HG03575 (cell line): ENCODE measurements around the gene PARD3B.
"Not testable (repeated sequence)": the region's sequence is repeated elsewhere in the genome, so short reads cannot be mapped to it uniquely, and the experiment has no call there.

Source experiments
- ATAC-seq: cut with Tn5 transposase; IDR thresholded peaks from one replicate; pipeline ENCODE4 v1.9.1; 2021; ENCODE audit not compliant: unreplicated experiment, insufficient number of reproducible peaks, low FRiP score; ENCODE audit errors: extremely low read depth

Gene PARD3B

GRCh38 chr2:205461678-205462665 lies 916.7 kb downstream of the PARD3B start:
- no peak for ATAC-seq

- no peak for ATAC-seq
Observed at GRCh38 chr2:205462681-205463345, 917.5 kb downstream of the PARD3B start.

DNA sequence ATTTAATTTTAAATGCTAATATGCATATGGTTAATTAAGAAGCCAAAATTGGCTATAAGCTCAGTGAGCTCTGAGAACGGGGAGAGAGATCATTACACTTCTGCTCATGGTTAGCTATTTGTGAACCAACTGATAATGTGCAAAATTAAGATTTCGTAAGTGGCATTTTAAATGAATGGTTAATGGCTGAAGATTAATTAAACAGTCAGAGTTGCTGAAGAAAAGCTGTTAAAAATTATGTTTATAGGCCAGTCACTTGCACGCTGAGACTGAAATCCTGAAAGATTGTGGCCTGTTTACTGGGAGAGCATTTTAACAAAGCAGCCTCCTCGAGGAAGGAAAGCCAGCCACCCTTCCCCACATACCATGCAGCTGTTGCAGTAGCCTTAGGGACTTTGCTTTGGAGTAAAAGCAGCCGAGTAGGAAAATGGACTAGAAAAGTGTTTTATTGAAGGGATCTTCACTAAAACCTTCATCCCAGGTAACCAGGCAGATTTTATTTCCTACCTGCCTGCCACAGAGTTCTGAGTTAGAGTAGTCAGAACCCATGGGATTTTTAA lies 918.3 kb downstream of the PARD3B start:
- ATAC-seq: no peak

GRCh38 chr2:205464681-205465080 lies 919.4 kb downstream of the PARD3B start:
- ATAC-seq: no peak

- ATAC-seq: no peak
Observed at GRCh38 chr2:205465791-205466190, 920.5 kb downstream of the PARD3B start.

- no peak for ATAC-seq
Observed at GRCh38 chr2:205471776-205472175, 926.5 kb downstream of the PARD3B start.

DNA sequence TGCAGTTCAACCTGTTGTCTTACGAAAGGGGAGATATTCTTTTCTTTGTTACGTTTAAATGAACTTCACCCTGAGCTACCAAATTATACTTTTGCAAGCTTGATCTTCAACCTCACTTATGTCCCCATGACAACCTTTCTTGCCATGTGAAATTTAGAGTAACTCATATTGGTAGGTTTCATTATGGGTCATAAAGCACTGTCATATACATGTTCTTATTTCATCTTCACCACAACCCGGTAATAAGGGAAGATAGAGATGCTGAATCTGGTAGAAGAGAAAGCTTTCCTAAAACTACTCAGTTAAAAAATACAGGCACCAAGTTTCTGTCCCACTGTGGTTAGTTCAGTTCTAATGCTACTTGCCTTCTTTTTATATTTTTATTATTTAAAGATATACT lies 928.5 kb downstream of the PARD3B start:
- ATAC-seq: no peak

DNA sequence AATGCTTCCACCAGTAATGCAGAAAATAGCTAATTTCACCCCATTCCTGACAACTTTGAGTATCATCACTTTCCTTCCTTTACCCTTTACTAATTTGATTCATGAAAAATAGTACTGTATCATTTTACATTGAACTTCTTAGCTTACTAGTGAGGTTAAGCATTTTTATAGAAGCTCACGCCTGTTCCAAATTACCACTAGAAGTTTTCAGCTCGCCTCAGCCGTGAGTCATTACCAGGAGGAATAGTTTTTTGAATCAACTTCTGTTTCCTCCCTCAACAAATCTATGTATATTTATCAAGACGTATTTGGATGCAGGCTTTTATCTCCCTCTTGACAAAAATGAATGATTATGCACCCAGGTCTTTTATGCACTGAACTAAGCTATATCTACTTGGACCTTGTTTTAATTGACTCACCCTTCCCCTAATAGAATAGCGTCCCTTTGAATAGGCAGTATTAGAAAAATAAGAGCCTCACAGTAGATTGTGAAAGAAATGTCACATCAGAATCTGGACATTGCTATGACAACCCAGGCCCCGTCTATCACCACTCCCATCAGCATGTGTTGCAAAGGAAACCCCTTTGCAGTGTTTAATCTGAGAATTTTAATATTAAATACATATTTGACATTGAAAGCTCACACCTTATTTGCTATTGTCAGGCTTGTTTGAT lies 929.6 kb downstream of the PARD3B start:
- ATAC-seq: no peak

DNA sequence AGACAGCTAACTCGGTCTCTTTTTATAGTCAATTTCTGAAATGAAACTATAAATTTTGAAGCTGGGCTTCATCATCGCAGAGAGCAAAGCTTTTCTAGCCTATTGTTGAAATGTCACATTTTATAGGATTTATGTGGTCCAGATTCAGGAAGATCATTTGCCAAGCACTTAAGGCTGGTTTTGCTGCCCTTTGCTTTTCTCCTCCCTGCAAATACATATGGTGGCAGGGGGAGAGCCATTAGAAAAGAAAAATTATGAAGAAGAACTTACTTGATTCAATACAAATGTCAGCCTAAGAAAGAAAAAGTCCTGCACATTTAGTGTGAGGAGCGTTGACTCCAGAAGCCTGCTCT lies 930.1 kb downstream of the PARD3B start:
- ATAC-seq: no peak

- no peak for ATAC-seq
Observed at GRCh38 chr2:205477016-205477705, 931.9 kb downstream of the PARD3B start.

DNA sequence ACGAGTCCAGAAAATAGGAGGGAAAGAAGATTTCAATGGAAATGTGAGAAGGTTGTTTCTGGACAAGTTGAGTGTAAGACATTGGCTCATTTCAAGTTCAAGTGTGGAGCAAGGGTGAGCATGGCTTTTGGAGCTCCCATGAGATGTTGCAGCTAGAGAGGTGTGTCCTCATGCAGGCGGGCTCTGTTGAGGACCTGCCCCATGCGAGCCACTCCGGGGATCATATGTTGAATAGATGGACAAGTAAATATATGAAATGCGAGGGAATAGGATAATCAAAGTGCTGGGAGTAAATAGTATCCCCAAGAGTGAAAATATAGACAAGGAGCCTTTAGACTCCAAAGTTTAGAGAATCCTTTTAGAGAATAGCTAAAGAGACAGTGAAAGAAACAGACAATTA lies 936.6 kb downstream of the PARD3B start:
- ATAC-seq: no peak

DNA sequence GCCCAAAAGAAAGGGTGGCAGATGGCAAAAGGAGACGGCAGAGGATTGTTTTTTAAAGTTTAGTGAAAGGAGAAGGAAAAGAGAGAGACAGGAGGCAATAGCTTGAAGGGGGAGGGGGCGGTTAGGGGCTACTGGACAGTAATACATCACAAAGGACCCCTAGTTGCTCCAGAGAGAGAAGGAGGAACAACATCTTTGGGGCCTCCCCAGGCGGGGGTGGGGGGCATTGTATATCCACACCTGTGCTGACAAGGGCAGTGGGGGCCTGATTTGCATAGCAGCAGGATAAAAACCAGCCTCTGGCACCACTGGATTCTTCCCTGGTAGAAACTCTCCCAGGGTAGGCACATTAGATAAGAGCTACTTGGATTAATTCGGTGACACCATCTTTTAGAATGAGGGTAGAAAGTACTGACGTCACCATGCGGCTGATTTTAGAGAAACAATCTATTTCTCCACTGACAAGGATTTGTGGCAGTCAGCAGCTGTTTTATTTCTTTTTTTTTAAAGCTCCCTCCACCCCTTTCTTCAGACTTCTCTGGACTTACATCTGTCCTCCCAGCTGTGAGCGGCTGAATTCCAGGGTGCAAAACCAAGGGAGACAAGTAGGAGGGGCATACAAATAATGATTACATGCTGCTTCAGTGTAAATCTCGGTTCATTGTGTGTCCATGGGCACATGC lies 937.3 kb downstream of the PARD3B start:
- ATAC-seq: no peak

GRCh38 chr2:205483095-205483494 lies 937.8 kb downstream of the PARD3B start:
- no peak for ATAC-seq

DNA sequence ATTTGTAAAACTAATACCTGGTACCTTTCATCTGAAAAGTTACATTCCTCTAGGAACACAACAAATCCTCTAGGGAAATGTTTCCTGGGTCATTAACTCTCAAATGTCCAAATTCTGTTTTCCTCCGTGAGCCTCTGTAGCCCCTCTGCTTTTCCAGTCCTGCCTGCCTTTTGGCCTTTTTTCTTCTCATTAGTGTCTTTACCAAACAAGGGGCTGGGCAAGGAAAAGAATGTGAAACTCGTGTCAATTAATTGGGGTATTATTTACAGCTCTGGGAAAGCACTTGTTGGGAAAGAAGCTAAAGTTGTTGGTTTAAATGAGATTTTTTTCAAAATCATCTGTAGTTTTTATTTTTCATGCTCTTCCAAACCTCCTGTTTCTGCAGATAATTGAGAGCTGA lies 938.9 kb downstream of the PARD3B start:
- no peak for ATAC-seq

- no peak for ATAC-seq
Observed at GRCh38 chr2:205484764-205485163, 939.5 kb downstream of the PARD3B start.

DNA sequence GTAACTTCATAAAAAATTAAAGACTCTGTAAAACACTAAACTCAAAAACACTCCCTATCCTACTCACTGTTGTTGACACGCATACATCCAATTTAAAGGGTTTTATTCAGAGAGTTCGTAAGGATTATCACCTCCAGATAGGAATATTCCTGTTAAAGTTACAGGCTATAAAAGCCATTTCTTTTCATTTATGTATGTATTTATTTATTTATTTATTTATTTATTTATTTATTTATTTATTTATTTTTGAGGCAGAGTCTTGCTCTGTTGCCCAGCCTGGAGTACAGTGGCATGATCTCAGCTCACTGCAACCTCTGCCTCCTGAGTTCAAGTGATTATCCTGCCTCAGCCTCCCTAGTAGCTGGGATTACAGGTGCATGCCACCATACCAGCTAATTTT lies 948.3 kb downstream of the PARD3B start:
- ATAC-seq: not testable (repeated sequence)

DNA sequence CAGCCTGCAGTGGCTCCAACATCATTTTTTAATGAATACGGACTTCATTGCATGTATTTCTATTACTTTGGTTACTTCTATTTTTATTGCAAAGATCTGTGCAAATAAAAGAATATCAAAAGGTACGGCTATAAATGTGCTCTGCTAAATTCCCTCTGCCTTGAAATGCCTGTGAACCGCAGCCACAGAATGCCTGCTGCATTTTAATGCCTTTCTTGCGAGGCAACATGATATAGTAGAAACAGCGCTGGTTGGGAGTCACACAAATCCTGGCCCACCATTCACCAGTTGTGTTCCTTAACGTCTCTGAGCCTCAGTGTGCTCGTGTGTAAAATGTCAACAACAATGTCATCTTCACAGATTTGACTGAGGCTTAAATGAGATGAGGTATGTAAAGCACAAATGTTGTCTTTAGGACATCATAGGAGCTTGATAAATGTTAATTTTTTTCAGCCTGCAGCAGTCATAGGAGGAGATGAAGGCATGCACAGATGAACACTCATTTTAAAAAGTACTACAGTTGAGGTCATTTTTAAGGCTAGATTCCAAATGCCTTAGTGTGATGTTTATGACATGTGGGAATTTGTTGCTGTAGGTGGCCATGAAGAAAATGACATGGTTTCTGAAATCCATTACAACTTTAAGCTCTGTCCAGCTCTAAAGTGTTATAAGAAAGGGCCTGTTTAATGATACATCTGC lies 949.4 kb downstream of the PARD3B start:
- no peak for ATAC-seq

GRCh38 chr2:205495819-205496218 lies 950.5 kb downstream of the PARD3B start:
- ATAC-seq: no peak
